GM23248 (cell line): ENCODE data around the gene UBXN10. TPM values are rescaled to one million over a fixed set of nuclear protein-coding genes. Genes with fewer than 3 reads are reported as not detected.

Experiments
- DNase-seq: peaks from one replicate; pipeline ENCODE4 v3.0.0-alpha.2; 2015
- H2AFZ ChIP-seq: fragments of 200-600 bp; sonication (generic); 2 replicates; pipeline ENCODE4 v1.6.1; 2016; ENCODE audit warnings: antibody characterized with exemption
- H3F3A ChIP-seq: fragments of 200-600 bp; sonication (generic); 2 replicates; pipeline ENCODE4 v1.6.1; 2016; ENCODE audit warnings: mild to moderate bottlenecking, antibody characterized with exemption, mixed run types; ENCODE audit not compliant: insufficient read depth
- H3K27ac ChIP-seq: fragments of 200-600 bp; sonication (generic); 2 replicates; pipeline ENCODE4 v1.5.1; 2016; ENCODE audit warnings: mild to moderate bottlenecking
- H3K27me3 ChIP-seq: fragments of 200-600 bp; sonication (generic); replicated peaks from 2 replicates; pipeline ENCODE4 v1.6.1; 2016; ENCODE audit warnings: mild to moderate bottlenecking; ENCODE audit not compliant: insufficient read depth
- H3K36me3 ChIP-seq: fragments of 200-600 bp; sonication (generic); 2 replicates; pipeline ENCODE4 v1.6.1; 2016; ENCODE audit warnings: low read depth, mild to moderate bottlenecking
- H3K4me1 ChIP-seq: fragments of 200-600 bp; sonication (generic); 2 replicates; pipeline ENCODE4 v1.6.1; 2016; ENCODE audit warnings: mild to moderate bottlenecking; ENCODE audit not compliant: insufficient read depth
- H3K4me2 ChIP-seq: fragments of 200-600 bp; sonication (generic); one replicate; pipeline ENCODE4 v1.6.1; 2016; ENCODE audit warnings: mild to moderate bottlenecking; ENCODE audit not compliant: unreplicated experiment
- H3K4me3 ChIP-seq: fragments of 200-600 bp; sonication (generic); 2 replicates; pipeline ENCODE4 v1.5.1; 2016; ENCODE audit warnings: mild to moderate bottlenecking
- H3K79me2 ChIP-seq: fragments of 200-600 bp; sonication (generic); 2 replicates; pipeline ENCODE4 v1.6.1; 2016; ENCODE audit warnings: mild to moderate bottlenecking; ENCODE audit not compliant: insufficient read depth
- H3K9ac ChIP-seq: fragments of 200-600 bp; sonication (generic); 2 replicates; pipeline ENCODE4 v1.6.1; 2016; ENCODE audit warnings: mild to moderate bottlenecking
- H3K9me2 ChIP-seq: fragments of 200-600 bp; sonication (generic); 2 replicates; pipeline ENCODE4 v1.6.1; 2016; ENCODE audit warnings: mixed run types, mild to moderate bottlenecking, moderate library complexity; ENCODE audit not compliant: insufficient read depth
- H3K9me3 ChIP-seq: fragments of 200-600 bp; sonication (generic); one replicate; pipeline ENCODE4 v1.6.1; 2017; ENCODE audit warnings: low read depth
- H4K20me1 ChIP-seq: fragments of 200-600 bp; sonication (generic); 2 replicates; pipeline ENCODE4 v1.6.0; 2016; ENCODE audit not compliant: insufficient read depth
- EZH2 ChIP-seq: fragments of 200-600 bp; sonication (generic); IDR thresholded peaks from 2 replicates; pipeline ENCODE4 v1.6.1; 2018; ENCODE audit warnings: antibody characterized with exemption, mild to moderate bottlenecking; ENCODE audit not compliant: insufficient read depth, poor library complexity, severe bottlenecking
- EZH2phosphoT487 ChIP-seq: fragments of 200-600 bp; sonication (generic); IDR thresholded peaks from 2 replicates; pipeline ENCODE4 v1.6.1; 2018; ENCODE audit warnings: antibody characterized with exemption, moderate library complexity, mild to moderate bottlenecking, low read depth; ENCODE audit not compliant: insufficient read depth
- WGBS, 2 experiments: methylation state at CpG; one replicate each; pipeline ENCODE4 v1.1.6; 2015 to 2017; ENCODE audit warnings: low lambda C conversion rate in 2 of 2, low coverage in 1 of 2; ENCODE audit errors: missing lambda C conversion rate in 2 of 2; 5-methylcytosine and 5-hydroxymethylcytosine counted together
- in situ Hi-C: fragments of 300-500 bp; cut with MboI; formaldehyde crosslinking; loops from 2 replicates; pipeline ENCODE4 v1.15.0; 2020
- polyA plus RNA-seq: library from polyadenylated mRNA; unstranded; fragments of >200 nt; fragmentation: Nextera tagmentation; extraction: Ambion mirVana; gene quantifications from 2 replicates; pipeline ENCODE4 v1.2.1, GENCODE V29; 2016
- total RNA-seq: library from RNA; depleted of rRNA; stranded (reverse); fragments of >200 nt; shearing (Covaris generic); gene quantifications from 2 replicates; pipeline ENCODE4 v1.2.3, GENCODE V29; 2014

UBXN10 gene
- total and polyA plus RNA-seq, 2 experiments from 2014 or later: 0.11 TPM; not detected in 1

- Histone ChIP-seq H3K4me3 (no peak overlapping the region), H3K4me1 (no peaks in the 10 kb centered on the region), H3K79me2 (no peaks in the 10 kb centered on the region), H3K9me2 (no peaks in the 10 kb centered on the region), H3K27me3 (no peaks in the 10 kb centered on the region; the same call in 1 of the 2 replicates), H4K20me1 (no peaks in the 10 kb centered on the region), H3K9me3 (no peaks in the 10 kb centered on the region), H3F3A (no peaks in the 10 kb centered on the region), H2AFZ (no peak overlapping the region), H3K27ac (no peak overlapping the region), H3K4me2 (no peak overlapping the region), H3K9ac (no peak overlapping the region), H3K36me3 (no peaks in the 10 kb centered on the region)
- in situ Hi-C loops: no loop called here
- DNase-seq: no peak
- 65 to 76% methylated on average over 7 of the region's 7 CpGs for WGBS, 2 experiments
- TF ChIP-seq EZH2: no peak
- no peak for TF ChIP-seq EZH2phosphoT487
Observed at GRCh38 chr1:20141466-20141865, 44.4 kb upstream of the UBXN10 start.

DNA sequence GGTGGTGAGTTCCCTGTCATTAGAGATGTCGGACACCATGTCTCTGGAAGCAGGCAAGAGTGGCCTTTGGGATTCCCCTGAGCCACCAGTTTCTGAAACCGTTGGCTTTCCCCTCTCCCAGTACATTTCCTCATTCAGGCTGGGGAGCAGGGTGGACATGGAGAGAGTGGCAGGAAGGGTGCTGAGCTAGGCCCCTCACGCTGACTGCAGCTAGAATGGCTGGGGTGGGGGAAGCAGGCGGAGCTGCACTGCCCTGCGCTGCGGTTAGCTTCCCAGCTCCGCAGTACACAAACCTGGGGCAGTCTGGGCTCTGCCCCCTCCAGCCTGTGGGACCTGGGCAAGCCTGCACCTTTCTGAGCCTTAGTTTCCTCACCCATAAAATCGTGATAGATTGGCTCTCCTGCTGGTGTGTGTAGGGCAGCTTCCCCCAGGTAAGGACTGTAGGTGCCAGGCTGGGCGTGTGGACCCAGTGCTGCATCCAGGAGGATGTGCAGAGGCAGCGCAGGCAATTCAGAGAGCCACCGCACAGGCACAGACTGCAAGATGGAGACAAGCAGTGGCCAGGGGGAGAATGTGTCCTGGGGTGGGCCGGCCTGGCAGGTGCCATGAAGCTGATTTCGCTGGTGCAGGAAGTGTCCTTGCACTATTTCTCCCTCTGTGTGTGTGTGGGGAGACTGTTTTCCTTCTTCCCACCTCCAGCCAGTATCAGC is 43.7 kb upstream of the UBXN10 start:
- Histone ChIP-seq H3F3A (no peaks in the 10 kb centered on the region), H3K9me2 (no peaks in the 10 kb centered on the region), H3K4me2 (no peak overlapping the region), H3K9me3 (no peaks in the 10 kb centered on the region), H4K20me1 (no peaks in the 10 kb centered on the region), H3K79me2 (no peaks in the 10 kb centered on the region), H3K27me3 (no peaks in the 10 kb centered on the region; the same call in 1 of the 2 replicates), H3K9ac (no peak overlapping the region), H3K36me3 (no peaks in the 10 kb centered on the region), H3K27ac (no peak overlapping the region), H3K4me3 (no peak overlapping the region), H2AFZ (no peak overlapping the region), H3K4me1 (no peaks in the 10 kb centered on the region)
- in situ Hi-C loops: no loop called here
- no peak for DNase-seq
- 74 to 78% methylated on average over 13 of the region's 13 CpGs for WGBS, 2 experiments
- TF ChIP-seq EZH2 (no peak), EZH2phosphoT487 (no peak)

- H3K27ac ChIP-seq: no peak overlapping the region
- no peak for TF ChIP-seq EZH2
- TF ChIP-seq EZH2phosphoT487: no peak
- H3K4me2 ChIP-seq: no peak overlapping the region
- H3K9me3 ChIP-seq: no peaks in the 10 kb centered on the region
- H3K4me1 ChIP-seq: no peaks in the 10 kb centered on the region
- H3K9ac ChIP-seq: no peak overlapping the region
- no peak for DNase-seq
- 88 to 90% methylated on average over 8 of the region's 8 CpGs for WGBS, 2 experiments
- no peaks in the 10 kb centered on the region for H3K79me2 ChIP-seq
- no peaks in the 10 kb centered on the region for H4K20me1 ChIP-seq
- H2AFZ ChIP-seq: no peak overlapping the region
- no peaks in the 10 kb centered on the region for H3F3A ChIP-seq
- H3K9me2 ChIP-seq: no peaks in the 10 kb centered on the region
- no peak overlapping the region for H3K4me3 ChIP-seq
- H3K27me3 ChIP-seq: no peaks in the 10 kb centered on the region; the same call in 1 of the 2 replicates
- H3K36me3 ChIP-seq: no peaks in the 10 kb centered on the region
- in situ Hi-C loops: no loop called here
Observed at GRCh38 chr1:20143318-20143717, 42.6 kb upstream of the UBXN10 start.

- Histone ChIP-seq H3K4me2 (no peak overlapping the region), H3K27ac (no peak overlapping the region)
- in situ Hi-C loops: no loop called here
Observed at GRCh38 chr1:20143734-20144565, 41.9 kb upstream of the UBXN10 start.

More at GRCh38 chr1:20143734-20144565, 41.9 kb upstream of the UBXN10 start:
- no peak for DNase-seq
- Histone ChIP-seq H4K20me1 (no peaks in the 10 kb centered on the region), H3K9me2 (no peaks in the 10 kb centered on the region), H2AFZ (no peak overlapping the region), H3K36me3 (no peaks in the 10 kb centered on the region), H3F3A (no peaks in the 10 kb centered on the region), H3K4me3 (no peak overlapping the region), H3K79me2 (no peaks in the 10 kb centered on the region), H3K9me3 (no peaks in the 10 kb centered on the region), H3K9ac (no peak overlapping the region), H3K4me1 (no peaks in the 10 kb centered on the region), H3K27me3 (no peaks in the 10 kb centered on the region; the same call in 1 of the 2 replicates)
- no peak for TF ChIP-seq EZH2
- TF ChIP-seq EZH2phosphoT487: no peak
- WGBS, 2 experiments: 65 to 69% methylated on average over 13 of the region's 13 CpGs
